GM12874 (cell line): Measurements from ENCODE around the gene RNF34.

ENCODE experiments used
- CTCF ChIP-seq: IDR thresholded peaks from 2 replicates; pipeline ENCODE4 v1.5.1; 2011; ENCODE audit warnings: low read depth, mild to moderate bottlenecking, control low read depth, low read length, moderate library complexity; ENCODE audit not compliant: insufficient read depth

Gene RNF34

GRCh38 chr12:121432740-121433480 is 33.0 kb downstream of the RNF34 start:
- TF ChIP-seq CTCF = no peak

GRCh38 chr12:121436706-121437105 is 36.8 kb downstream of the RNF34 start:
- no peak for TF ChIP-seq CTCF

GRCh38 chr12:121438905-121439304 is 39.0 kb downstream of the RNF34 start:
- no peak for TF ChIP-seq CTCF

GRCh38 chr12:121439715-121440114 is 39.8 kb downstream of the RNF34 start:
- TF ChIP-seq CTCF = no peak

GRCh38 chr12:121440768-121441167 is 40.9 kb downstream of the RNF34 start:
- TF ChIP-seq CTCF = no peak

GRCh38 chr12:121441555-121441954 is 41.6 kb downstream of the RNF34 start:
- no peak for TF ChIP-seq CTCF

GRCh38 chr12:121442028-121442948 is 42.4 kb downstream of the RNF34 start:
- no peak for TF ChIP-seq CTCF
